SK-N-SH (cell line): ENCODE data around the gene IL26. TPM values are rescaled to one million over a fixed set of nuclear protein-coding genes. Genes with fewer than 3 reads are reported as not detected.

Experiments used
- CTCF ChIA-PET: fragments of 300-600, 350-600 bp; formaldehyde crosslinking; extraction: SDS; loops from one replicate; lab custom pipeline; 2021; lab: Yijun Ruan, JAX
- POLR2A ChIA-PET: fragments of 350-600 bp; sonication (Branson Sonifier 250); formaldehyde crosslinking; extraction: SDS; loops from one replicate; lab custom pipeline; 2020; ENCODE audit warnings: antibody characterized with exemption, inconsistent platforms; lab: Yijun Ruan, JAX
- DNase-seq: peaks from one replicate; pipeline ENCODE4 v3.0.0; 2012
- H2AFZ ChIP-seq: fragments of 200-600 bp; sonication (generic); 2 replicates; pipeline ENCODE4 v1.8.1; 2016; ENCODE audit warnings: antibody characterized with exemption, mild to moderate bottlenecking, low read depth
- H3F3A ChIP-seq: fragments of 200-600 bp; sonication (generic); replicated peaks from 2 replicates; pipeline ENCODE3; 2016; ENCODE audit warnings: antibody characterized with exemption, mild to moderate bottlenecking; ENCODE audit not compliant: insufficient read depth
- H3K27ac ChIP-seq, 2 experiments: fragments of 200-500 bp in 1 of 2; fragments of 200-600 bp in 1 of 2; sonication (Bioruptor generic) in 1 of 2; sonication (generic), shearing (Covaris generic) in 1 of 2; 2 replicates each; pipeline versions ENCODE4 v1.5.1 to v1.6.1; 2014 to 2016; ENCODE audit warnings: low read depth in 2 of 2, inconsistent platforms in 1 of 2, low read length in 1 of 2, mild to moderate bottlenecking in 1 of 2, mixed read lengths in 1 of 2
- H3K27me3 ChIP-seq: fragments of 200-600 bp; sonication (generic), shearing (Covaris generic); 2 replicates; pipeline ENCODE4 v1.6.1; 2016; ENCODE audit warnings: mixed run types; ENCODE audit not compliant: insufficient read depth
- H3K36me3 ChIP-seq, 2 experiments: fragments of 200-500 bp in 1 of 2; fragments of 200-600 bp in 1 of 2; sonication (Bioruptor generic) in 1 of 2; sonication (generic) in 1 of 2; replicated peaks in 1 of 2; 2 replicates each; pipeline versions ENCODE3 to v1.5.1; 2014 to 2016; ENCODE audit warnings: low read length in 1 of 2, mild to moderate bottlenecking in 1 of 2; ENCODE audit not compliant: insufficient read depth in 2 of 2, control insufficient read depth in 1 of 2
- H3K4me1 ChIP-seq, 2 experiments: fragments of 200-500 bp in 1 of 2; fragments of 200-600 bp in 1 of 2; sonication (Bioruptor generic) in 1 of 2; sonication (generic), shearing (Covaris generic) in 1 of 2; 2 replicates each; pipeline versions ENCODE4 v1.5.1 to v1.6.1; 2014 to 2016; ENCODE audit warnings: low read depth in 1 of 2, low read length in 1 of 2, mixed run types in 1 of 2; ENCODE audit not compliant: insufficient read depth in 2 of 2, control insufficient read depth in 1 of 2
- H3K4me2 ChIP-seq: fragments of 200-600 bp; sonication (generic), shearing (Covaris generic); 2 replicates; pipeline ENCODE4 v1.6.1; 2017; ENCODE audit warnings: mixed run types
- H3K4me3 ChIP-seq, 2 experiments: fragments of 200-500 bp in 1 of 2; fragments of 200-600 bp in 1 of 2; sonication (Bioruptor generic) in 1 of 2; sonication (generic), shearing (Covaris generic) in 1 of 2; 2 replicates each; pipeline versions ENCODE4 v1.5.1 to v1.8.1; 2014 to 2016; ENCODE audit warnings: low read depth in 2 of 2, inconsistent platforms in 1 of 2, low read length in 1 of 2, mild to moderate bottlenecking in 1 of 2, mixed read lengths in 1 of 2, moderate library complexity in 1 of 2
- H3K79me2 ChIP-seq: fragments of 200-600 bp; sonication (generic); 2 replicates; pipeline ENCODE4 v1.8.1; 2017; ENCODE audit warnings: mild to moderate bottlenecking; ENCODE audit not compliant: insufficient read depth
- H3K9ac ChIP-seq: fragments of 200-600 bp; sonication (generic); 2 replicates; pipeline ENCODE4 v1.6.1; 2017; ENCODE audit warnings: mixed run types
- H3K9me2 ChIP-seq: fragments of 200-600 bp; sonication (generic); 2 replicates; pipeline ENCODE4 v1.6.1; 2017; ENCODE audit warnings: mixed run types
- H3K9me3 ChIP-seq: fragments of 200-600 bp; sonication (generic); 2 replicates; pipeline ENCODE4 v1.6.1; 2017; ENCODE audit warnings: mixed run types, mild to moderate bottlenecking, moderate library complexity
- H4K20me1 ChIP-seq: fragments of 200-600 bp; sonication (generic); 2 replicates; pipeline ENCODE4 v1.6.1; 2017; ENCODE audit warnings: mild to moderate bottlenecking, mixed run types; ENCODE audit not compliant: insufficient read depth
- EP300 ChIP-seq, 2 experiments: IDR thresholded peaks; 2 replicates each; pipeline versions ENCODE4 v1.4.0 to v1.6.1; 2012; ENCODE audit warnings: borderline replicate concordance in 1 of 2, low read depth in 1 of 2, low read length in 1 of 2
- NFIC ChIP-seq: IDR thresholded peaks from 2 replicates; pipeline ENCODE4 v1.4.0; 2012; ENCODE audit warnings: borderline replicate concordance
- NRF1 ChIP-seq: IDR thresholded peaks from 2 replicates; pipeline ENCODE4 v1.6.1; 2012; ENCODE audit warnings: low read depth, mild to moderate bottlenecking, low read length
- POLR2AphosphoS5 ChIP-seq: IDR thresholded peaks from 2 replicates; pipeline ENCODE4 v1.6.1; 2012; ENCODE audit warnings: low read depth, low read length
- RFX5 ChIP-seq: IDR thresholded peaks from 2 replicates; pipeline ENCODE4 v1.6.1; 2012; ENCODE audit warnings: mild to moderate bottlenecking, improper control_type of control experiment, low read length
- SIN3A ChIP-seq: IDR thresholded peaks from 2 replicates; pipeline ENCODE4 v1.6.1; 2012; ENCODE audit warnings: low read depth, mild to moderate bottlenecking, low read length, moderate library complexity, borderline replicate concordance
- TCF12 ChIP-seq: IDR thresholded peaks from 2 replicates; pipeline ENCODE4 v1.4.0; 2012
- YY1 ChIP-seq: IDR thresholded peaks from 2 replicates; pipeline ENCODE4 v1.4.0; 2012; ENCODE audit warnings: low read depth, mild to moderate bottlenecking
- WGBS: methylation state at CpG from one replicate; pipeline ENCODE4 v1.1.6; 2017; ENCODE audit warnings: low lambda C conversion rate; 5-methylcytosine and 5-hydroxymethylcytosine counted together
- polyA plus RNA-seq, 3 experiments: library from polyadenylated mRNA; depleted of rRNA; stranded (reverse); fragments of >200 nt; gene quantifications; 2 replicates each; pipeline ENCODE4 v1.2.3, GENCODE V29; 2012
- TF ChIP-seq, protein P1 (sequence below): fragments of 150-350 bp; IDR thresholded peaks from 2 replicates; pipeline ENCODE4 v1.6.1; 2016; ENCODE audit warnings: mild to moderate bottlenecking, low read depth, low read length
- TF ChIP-seq, protein P2 (sequence below): IDR thresholded peaks from 2 replicates; pipeline ENCODE4 v1.4.0; 2012; ENCODE audit warnings: low read depth, borderline replicate concordance
- TF ChIP-seq, protein P3 (sequence below): IDR thresholded peaks from 2 replicates; pipeline ENCODE4 v1.4.0; 2012; ENCODE audit warnings: low read depth, borderline replicate concordance

IL26 gene, protein sequence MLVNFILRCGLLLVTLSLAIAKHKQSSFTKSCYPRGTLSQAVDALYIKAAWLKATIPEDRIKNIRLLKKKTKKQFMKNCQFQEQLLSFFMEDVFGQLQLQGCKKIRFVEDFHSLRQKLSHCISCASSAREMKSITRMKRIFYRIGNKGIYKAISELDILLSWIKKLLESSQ
- not detected in 2 replicates for polyA plus RNA-seq (2012; rRNA removed)
- polyA plus RNA-seq (2012; cell fraction: cytosol; rRNA removed): not detected in 2 replicates
- polyA plus RNA-seq (2012; cell fraction: nucleus; rRNA removed): not detected in 2 replicates

DNA sequence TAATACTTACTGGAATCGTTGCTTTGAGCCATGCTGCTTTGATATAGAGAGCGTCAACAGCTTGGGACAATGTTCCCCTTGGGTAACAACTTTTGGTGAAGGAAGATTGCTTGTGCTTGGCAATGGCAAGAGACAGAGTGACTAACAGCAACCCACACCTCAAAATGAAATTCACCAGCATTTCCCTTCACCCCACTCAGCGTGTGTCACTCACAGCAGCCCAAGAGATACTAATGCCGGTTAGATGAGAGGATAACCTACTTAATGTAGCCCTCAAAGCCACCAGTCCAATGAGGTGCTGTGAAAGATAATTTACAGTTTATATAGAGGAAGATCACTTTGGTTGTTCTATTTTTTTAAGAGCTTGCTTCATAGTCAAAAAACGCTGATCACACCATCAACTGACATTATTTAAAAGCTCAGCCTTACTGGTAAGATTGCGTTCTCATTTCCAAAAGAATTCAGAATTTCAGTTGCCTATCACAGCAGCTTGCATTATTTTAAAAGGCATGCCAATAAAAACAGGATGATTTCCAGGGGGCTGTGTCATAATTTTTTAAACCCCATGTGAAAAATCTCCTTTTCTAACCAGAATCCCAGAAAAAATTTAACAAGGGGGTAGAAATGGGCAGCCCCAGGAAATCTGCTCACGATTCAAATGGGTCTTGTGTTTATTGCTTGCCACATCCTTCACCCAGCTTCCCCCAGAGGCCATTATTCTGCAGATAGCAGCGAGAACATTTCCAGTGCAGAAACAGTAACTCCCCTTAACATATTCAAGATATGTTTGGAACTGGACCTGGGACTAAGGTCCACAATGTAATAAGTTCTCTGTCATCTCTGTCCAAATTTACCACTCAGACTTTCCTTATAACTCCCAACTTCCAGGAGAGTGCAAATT, at the start of gene IL26:
IL26 (minus strand) TSS at position 235 of the 901 bp plus-strand sequence; CDS start at position 181, 54 bp downstream.
- ChIA-PET CTCF (interaction anchor here (0.7 to 1.3 kb wide), 4 partner anchors 92 to 185 kb away, joined by 3 to 4 read pairs (median 3); no protein-coding TSS in a partner anchor), POLR2A (no interaction called here)
- Histone ChIP-seq H2AFZ (no peak within 1 kb of the TSS), H3K79me2 (no peaks in the 10 kb centered on the region), H3K4me1 (peaks cover 6 to 10% of the 10 kb centered on the region in 2 experiments; a peak in 3 of 4 replicates), H3K9me3 (no peaks in the 10 kb centered on the region), H3K27me3 (no peaks in the 10 kb centered on the region), H3K36me3 (no peaks in the 10 kb centered on the region), H3K27ac (no peak within 1 kb of the TSS), H3K9ac (no peak within 1 kb of the TSS), H3F3A (no peaks in the 10 kb centered on the region), H4K20me1 (no peaks in the 10 kb centered on the region), H3K4me3 (no peak within 1 kb of the TSS), H3K4me2 (no peak within 1 kb of the TSS), H3K9me2 (no peaks in the 10 kb centered on the region)
- DNase-seq: no peak
- TF ChIP-seq YY1 (no peak), POLR2AphosphoS5 (no peak), NFIC (no peak), TCF12 (no peak)
- TF ChIP-seq, protein P1, sequence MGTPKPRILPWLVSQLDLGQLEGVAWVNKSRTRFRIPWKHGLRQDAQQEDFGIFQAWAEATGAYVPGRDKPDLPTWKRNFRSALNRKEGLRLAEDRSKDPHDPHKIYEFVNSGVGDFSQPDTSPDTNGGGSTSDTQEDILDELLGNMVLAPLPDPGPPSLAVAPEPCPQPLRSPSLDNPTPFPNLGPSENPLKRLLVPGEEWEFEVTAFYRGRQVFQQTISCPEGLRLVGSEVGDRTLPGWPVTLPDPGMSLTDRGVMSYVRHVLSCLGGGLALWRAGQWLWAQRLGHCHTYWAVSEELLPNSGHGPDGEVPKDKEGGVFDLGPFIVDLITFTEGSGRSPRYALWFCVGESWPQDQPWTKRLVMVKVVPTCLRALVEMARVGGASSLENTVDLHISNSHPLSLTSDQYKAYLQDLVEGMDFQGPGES: no peak
- 82% methylated on average over 8 of the region's 8 CpGs for WGBS

DNA sequence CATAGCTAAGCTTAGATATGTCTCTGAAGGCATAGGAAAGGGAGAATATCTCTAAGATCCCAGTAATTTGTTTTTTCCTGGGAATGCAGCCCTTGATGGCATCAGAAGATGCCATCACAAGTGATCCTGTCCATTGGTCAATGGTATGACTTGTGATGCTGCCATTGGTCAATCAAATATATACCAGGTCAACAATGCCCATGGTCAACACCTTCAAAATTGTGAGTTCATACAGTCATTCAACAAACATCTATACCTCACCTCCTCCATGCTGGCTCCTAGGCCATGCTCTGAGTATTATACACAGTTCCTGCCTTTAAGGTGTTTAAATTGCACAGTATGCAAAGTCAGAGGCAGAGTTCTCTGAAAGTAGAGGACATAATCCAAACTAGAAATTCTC, 47.1 kb upstream of the IL26 start:
- Histone ChIP-seq H3K27me3 (no peaks in the 10 kb centered on the region), H3K79me2 (no peaks in the 10 kb centered on the region), H4K20me1 (no peaks in the 10 kb centered on the region), H3K9me2 (no peaks in the 10 kb centered on the region), H3K9me3 (no peaks in the 10 kb centered on the region), H3K4me3 (no peak overlapping the region), H3K36me3 (no peaks in the 10 kb centered on the region), H3K4me1 (no peaks in the 10 kb centered on the region), H3K9ac (no peak overlapping the region), H3K4me2 (no peak overlapping the region), H3F3A (no peaks in the 10 kb centered on the region), H3K27ac (no peak overlapping the region), H2AFZ (no peak overlapping the region)
- ChIA-PET POLR2A (no interaction called here), CTCF (no interaction called here)
- no peak for TF ChIP-seq SIN3A
- TF ChIP-seq TCF12: no peak
- TF ChIP-seq RFX5: no peak
- TF ChIP-seq, protein P2, sequence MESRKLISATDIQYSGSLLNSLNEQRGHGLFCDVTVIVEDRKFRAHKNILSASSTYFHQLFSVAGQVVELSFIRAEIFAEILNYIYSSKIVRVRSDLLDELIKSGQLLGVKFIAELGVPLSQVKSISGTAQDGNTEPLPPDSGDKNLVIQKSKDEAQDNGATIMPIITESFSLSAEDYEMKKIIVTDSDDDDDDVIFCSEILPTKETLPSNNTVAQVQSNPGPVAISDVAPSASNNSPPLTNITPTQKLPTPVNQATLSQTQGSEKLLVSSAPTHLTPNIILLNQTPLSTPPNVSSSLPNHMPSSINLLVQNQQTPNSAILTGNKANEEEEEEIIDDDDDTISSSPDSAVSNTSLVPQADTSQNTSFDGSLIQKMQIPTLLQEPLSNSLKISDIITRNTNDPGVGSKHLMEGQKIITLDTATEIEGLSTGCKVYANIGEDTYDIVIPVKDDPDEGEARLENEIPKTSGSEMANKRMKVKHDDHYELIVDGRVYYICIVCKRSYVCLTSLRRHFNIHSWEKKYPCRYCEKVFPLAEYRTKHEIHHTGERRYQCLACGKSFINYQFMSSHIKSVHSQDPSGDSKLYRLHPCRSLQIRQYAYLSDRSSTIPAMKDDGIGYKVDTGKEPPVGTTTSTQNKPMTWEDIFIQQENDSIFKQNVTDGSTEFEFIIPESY: no peak
- no peak for TF ChIP-seq EP300 (IDR thresholded peaks at IDR 0.05; ENCODE audit: borderline replicate concordance in 1 of 2, low read depth in 1 of 2, low read length in 1 of 2)
- no peak for TF ChIP-seq YY1
- no peak for TF ChIP-seq NFIC
- TF ChIP-seq NRF1: no peak
- TF ChIP-seq, protein P3, sequence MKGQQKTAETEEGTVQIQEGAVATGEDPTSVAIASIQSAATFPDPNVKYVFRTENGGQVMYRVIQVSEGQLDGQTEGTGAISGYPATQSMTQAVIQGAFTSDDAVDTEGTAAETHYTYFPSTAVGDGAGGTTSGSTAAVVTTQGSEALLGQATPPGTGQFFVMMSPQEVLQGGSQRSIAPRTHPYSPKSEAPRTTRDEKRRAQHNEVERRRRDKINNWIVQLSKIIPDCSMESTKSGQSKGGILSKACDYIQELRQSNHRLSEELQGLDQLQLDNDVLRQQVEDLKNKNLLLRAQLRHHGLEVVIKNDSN: no peak
- no peak for DNase-seq
